GM12878 (cell line): Measurements from ENCODE around the gene NKX6-1. TPM values are rescaled to one million over a fixed set of nuclear protein-coding genes. Genes with fewer than 3 reads are reported as not detected.

Experiments used
- ATAC-seq: fragments of 200-7000 bp; cut with Tn5 transposase; 3 replicates; pipeline ENCODE4 v1.9.1; 2020; ENCODE audit warnings: mild to moderate bottlenecking, moderate library complexity
- BruUV-seq: library from RNA; stranded (reverse); fragments of 400-500 nt; replicated peaks from 2 replicates; lab custom pipeline; 2021; lab: Mats Ljungman, UMichigan
- CTCF ChIA-PET: fragments of 300-600 bp; sonication (Branson Sonifier 250); formaldehyde crosslinking; extraction: SDS; loops from one replicate; lab custom pipeline; 2021; ENCODE audit warnings: inconsistent platforms; lab: Yijun Ruan, JAX
- POLR2A ChIA-PET: fragments of 350-600 bp; formaldehyde crosslinking; extraction: SDS; loops from one replicate; lab custom pipeline; 2021; ENCODE audit warnings: inconsistent platforms; lab: Charles Lee
- RAD21 ChIA-PET: fragments of 300-600 bp; sonication (Branson Sonifier 250); formaldehyde crosslinking; loops from one replicate; lab custom pipeline; 2023; ENCODE audit warnings: antibody characterized with exemption; ENCODE audit not compliant: unreplicated experiment; lab: Charles Lee
- SMC1A ChIA-PET: fragments of 300-600 bp; sonication (Branson Sonifier 250); formaldehyde crosslinking; loops from one replicate; lab custom pipeline; 2023; ENCODE audit not compliant: unreplicated experiment, uncharacterized antibody; lab: Charles Lee
- DNase-seq: peaks from one replicate; pipeline ENCODE4 v3.0.0-alpha.2; 2011; ENCODE audit warnings: low read depth, low spot score
- FAIRE-seq: peaks from 3 replicates; lab custom pipeline; 2011; peaks lifted over from hg19 to GRCh38; lab: Jason Lieb, UNC
- H2AFZ ChIP-seq: 2 replicates; pipeline ENCODE4 v1.6.0; 2011; ENCODE audit warnings: low read depth, low read length, control low read depth; ENCODE audit not compliant: control insufficient read depth
- H3K27ac ChIP-seq: 2 replicates; pipeline ENCODE4 v1.5.1; 2011; ENCODE audit warnings: control low read depth; ENCODE audit not compliant: control insufficient read depth, insufficient read depth
- H3K27me3 ChIP-seq, 2 experiments: replicated peaks in 1 of 2; 2 replicates each; pipeline versions ENCODE4 v1.6.0 to v1.6.1; 2011; ENCODE audit warnings: low read length in 1 of 2; ENCODE audit not compliant: control insufficient read depth in 2 of 2, insufficient read depth in 2 of 2
- H3K36me3 ChIP-seq, 2 experiments: 2 replicates each; pipeline ENCODE4 v1.5.1; 2011; ENCODE audit warnings: low read length in 1 of 2; ENCODE audit not compliant: control insufficient read depth in 2 of 2, insufficient read depth in 2 of 2
- H3K4me1 ChIP-seq: 2 replicates; pipeline ENCODE4 v1.6.1; 2011; ENCODE audit warnings: mild to moderate bottlenecking, low read length, moderate library complexity, mixed read lengths; ENCODE audit not compliant: control insufficient read depth, insufficient read depth
- H3K4me2 ChIP-seq: 2 replicates; pipeline ENCODE4 v1.6.0; 2011; ENCODE audit warnings: control low read depth; ENCODE audit not compliant: control insufficient read depth, insufficient read depth
- H3K4me3 ChIP-seq: fragments of 200-600 bp; sonication (generic); 2 replicates; pipeline ENCODE4 v1.5.1; 2016
- H3K79me2 ChIP-seq: 2 replicates; pipeline ENCODE4 v1.6.0; 2011; ENCODE audit warnings: low read length; ENCODE audit not compliant: control insufficient read depth, insufficient read depth
- H3K9ac ChIP-seq: 2 replicates; pipeline ENCODE4 v1.8.0; 2011; ENCODE audit warnings: low read length, control low read depth, mixed read lengths; ENCODE audit not compliant: control insufficient read depth, insufficient read depth
- H3K9me3 ChIP-seq: replicated peaks from 3 replicates; pipeline ENCODE4 v1.5.1; 2011; ENCODE audit warnings: mild to moderate bottlenecking, low read length; ENCODE audit not compliant: control insufficient read depth, insufficient read depth
- H4K20me1 ChIP-seq: 2 replicates; pipeline ENCODE4 v1.6.0; 2011; ENCODE audit not compliant: control insufficient read depth, insufficient read depth
- E4F1 ChIP-seq: fragments of 450-650 bp; IDR thresholded peaks from 2 replicates; pipeline ENCODE4 v1.6.1; 2018; ENCODE audit warnings: borderline replicate concordance, mild to moderate bottlenecking; ENCODE audit not compliant: partially characterized antibody
- SIN3A ChIP-seq: IDR thresholded peaks from 2 replicates; pipeline ENCODE4 v1.6.1; 2012; ENCODE audit warnings: low read depth, low read length, improper control_type of control experiment
- SREBF1 ChIP-seq: IDR thresholded peaks from 2 replicates; pipeline ENCODE4 v1.6.1; 2012; ENCODE audit warnings: mild to moderate bottlenecking, low read length
- WGBS: methylation state at CpG from one replicate; pipeline ENCODE4 v1.1.6; 2016; ENCODE audit warnings: low lambda C conversion rate; ENCODE audit not compliant: insufficient replicate concordance, insufficient coverage; ENCODE audit errors: missing lambda C conversion rate; 5-methylcytosine and 5-hydroxymethylcytosine counted together
- in situ Hi-C: fragments of 300-500 bp; cut with MboI; formaldehyde crosslinking; loops from 9 replicates; pipeline ENCODE4 v1.14.3; 2018; ENCODE audit warnings: mixed read lengths
- intact Hi-C: fragments of 100-400 bp; cut with micrococcal nuclease; formaldehyde crosslinking; loops from one replicate; pipeline ENCODE4 v1.14.2; 2022; ENCODE audit not compliant: unreplicated experiment
- polyA plus RNA-seq, 11 experiments: library from polyadenylated mRNA; depleted of rRNA in 4 of 11; unstranded in 6 of 11; stranded (reverse) in 5 of 11; fragments of >200 nt; fragmentation: Nextera tagmentation in 4 of 11; fragmentation: Illumina TruSeq in 1 of 11; extraction: Ambion mirVana in 4 of 11; extraction: Trizol in 1 of 11; gene quantifications; 1 replicate in 1 of 11; 2 replicates in 10 of 11; pipeline versions ENCODE4 v1.2.1 to v1.2.3, GENCODE V29; 2011 to 2016; ENCODE audit warnings: inconsistent platforms in 2 of 11, missing spikeins in 2 of 11, low read depth in 1 of 11
- total RNA-seq, 4 experiments: library from RNA; depleted of rRNA in 3 of 4; stranded (reverse); fragments of >200 nt in 3 of 4; fragmentation: Illumina TruSeq in 1 of 4; extraction: Trizol in 1 of 4; gene quantifications; 2 replicates each; pipeline versions ENCODE4 v1.2.1 to v1.2.3, GENCODE V29; 2013 to 2021
- TF ChIP-seq, protein P1 (sequence below), 3 experiments: IDR thresholded peaks in 2 of 3; conservative IDR thresholded peaks in 1 of 3; 2 replicates each; pipeline ENCODE4 v1.5.1; 2011; ENCODE audit warnings: low read depth in 3 of 3, low read length in 3 of 3, mild to moderate bottlenecking in 3 of 3, control low read depth in 2 of 3, moderate library complexity in 2 of 3, inconsistent platforms in 1 of 3, mixed read lengths in 1 of 3; ENCODE audit not compliant: control insufficient read depth in 2 of 3, insufficient read depth in 1 of 3; ENCODE audit errors: extremely low read depth in 1 of 3
- TF ChIP-seq, protein P2 (sequence below): fragments of 450-650 bp; IDR thresholded peaks from 2 replicates; pipeline ENCODE4 v1.6.1; 2014; ENCODE audit warnings: mild to moderate bottlenecking
- TF ChIP-seq, protein P3 (sequence below): IDR thresholded peaks from 2 replicates; pipeline ENCODE4 v1.6.1; 2011; ENCODE audit warnings: low read depth, mild to moderate bottlenecking, low read length, moderate library complexity, borderline replicate concordance; ENCODE audit errors: extremely low read depth

The NKX6-1 gene
- total and polyA plus RNA-seq, 10 of the 15 experiments (the other 5 are each of a cell fraction or from before 2014, with no cell fraction given) = not detected

DNA sequence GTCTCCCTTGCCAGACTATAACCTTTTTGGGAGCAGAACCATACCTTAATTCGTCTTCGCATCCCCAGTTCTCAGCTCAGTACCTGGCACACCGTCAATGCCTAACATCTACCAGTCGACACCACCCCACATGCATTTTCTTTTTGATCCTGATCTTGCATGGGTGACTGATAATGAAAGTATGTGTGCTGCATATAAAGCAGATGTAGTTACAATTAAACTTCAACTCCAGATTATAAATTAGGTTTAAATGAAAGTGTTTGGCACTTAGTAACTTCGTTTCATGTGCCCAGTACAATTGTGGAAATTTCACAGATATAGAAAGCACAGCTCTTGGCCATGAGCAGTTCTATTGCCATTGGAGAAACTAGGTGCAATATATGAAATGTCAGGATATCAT lies 8.8 kb upstream of the NKX6-1 start (continued):
- no peak for TF ChIP-seq SIN3A
- TF ChIP-seq, all 136 proteins: peak for 0

GRCh38 chr4:84504821-84505220 lies 5.7 kb upstream of the NKX6-1 start:
- CTCF ChIA-PET = interaction anchor here (1.5 to 1.9 kb wide), 3 partner anchors 10 to 860 kb away, joined by 4 to 5 read pairs (median 5); no protein-coding TSS in a partner anchor
- BruUV-seq = no TSS peak
- SMC1A ChIA-PET = interaction anchor here (1.0 kb wide), 1 partner anchor 10 kb away, joined by 3 read pairs; no protein-coding TSS in a partner anchor
- H3K79me2 ChIP-seq = no peaks in the 10 kb centered on the region
- no peak overlapping the region for H3K27ac ChIP-seq
- H4K20me1 ChIP-seq = no peaks in the 10 kb centered on the region
- no peak overlapping the region for H3K9ac ChIP-seq
- 0% methylated on average over 2 of the region's 2 CpGs for WGBS
- no peaks in the 10 kb centered on the region for H3K36me3 ChIP-seq
- DNase-seq (no peak), FAIRE-seq (no peak), ATAC-seq (no peak)
- H3K9me3 ChIP-seq = no peaks in the 10 kb centered on the region
- no peaks in the 10 kb centered on the region for H3K4me1 ChIP-seq
- in situ Hi-C loops = no loop called here
- no peak overlapping the region for H3K4me3 ChIP-seq
- POLR2A ChIA-PET = no interaction called here
- no peak for TF ChIP-seq SREBF1
- TF ChIP-seq, protein P1, sequence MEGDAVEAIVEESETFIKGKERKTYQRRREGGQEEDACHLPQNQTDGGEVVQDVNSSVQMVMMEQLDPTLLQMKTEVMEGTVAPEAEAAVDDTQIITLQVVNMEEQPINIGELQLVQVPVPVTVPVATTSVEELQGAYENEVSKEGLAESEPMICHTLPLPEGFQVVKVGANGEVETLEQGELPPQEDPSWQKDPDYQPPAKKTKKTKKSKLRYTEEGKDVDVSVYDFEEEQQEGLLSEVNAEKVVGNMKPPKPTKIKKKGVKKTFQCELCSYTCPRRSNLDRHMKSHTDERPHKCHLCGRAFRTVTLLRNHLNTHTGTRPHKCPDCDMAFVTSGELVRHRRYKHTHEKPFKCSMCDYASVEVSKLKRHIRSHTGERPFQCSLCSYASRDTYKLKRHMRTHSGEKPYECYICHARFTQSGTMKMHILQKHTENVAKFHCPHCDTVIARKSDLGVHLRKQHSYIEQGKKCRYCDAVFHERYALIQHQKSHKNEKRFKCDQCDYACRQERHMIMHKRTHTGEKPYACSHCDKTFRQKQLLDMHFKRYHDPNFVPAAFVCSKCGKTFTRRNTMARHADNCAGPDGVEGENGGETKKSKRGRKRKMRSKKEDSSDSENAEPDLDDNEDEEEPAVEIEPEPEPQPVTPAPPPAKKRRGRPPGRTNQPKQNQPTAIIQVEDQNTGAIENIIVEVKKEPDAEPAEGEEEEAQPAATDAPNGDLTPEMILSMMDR (IDR thresholded peaks at IDR 0.05 in 2 of 3, conservative IDR thresholded peaks at IDR 0.05 in 1 of 3; ENCODE audit: control insufficient read depth in 2 of 3, extremely low read depth in 1 of 3, insufficient read depth in 1 of 3, low read depth in 3 of 3, low read length in 3 of 3) = no peak
- TF ChIP-seq, protein P2, sequence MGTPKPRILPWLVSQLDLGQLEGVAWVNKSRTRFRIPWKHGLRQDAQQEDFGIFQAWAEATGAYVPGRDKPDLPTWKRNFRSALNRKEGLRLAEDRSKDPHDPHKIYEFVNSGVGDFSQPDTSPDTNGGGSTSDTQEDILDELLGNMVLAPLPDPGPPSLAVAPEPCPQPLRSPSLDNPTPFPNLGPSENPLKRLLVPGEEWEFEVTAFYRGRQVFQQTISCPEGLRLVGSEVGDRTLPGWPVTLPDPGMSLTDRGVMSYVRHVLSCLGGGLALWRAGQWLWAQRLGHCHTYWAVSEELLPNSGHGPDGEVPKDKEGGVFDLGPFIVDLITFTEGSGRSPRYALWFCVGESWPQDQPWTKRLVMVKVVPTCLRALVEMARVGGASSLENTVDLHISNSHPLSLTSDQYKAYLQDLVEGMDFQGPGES = no peak
- no peak for TF ChIP-seq E4F1
- TF ChIP-seq, protein P3, sequence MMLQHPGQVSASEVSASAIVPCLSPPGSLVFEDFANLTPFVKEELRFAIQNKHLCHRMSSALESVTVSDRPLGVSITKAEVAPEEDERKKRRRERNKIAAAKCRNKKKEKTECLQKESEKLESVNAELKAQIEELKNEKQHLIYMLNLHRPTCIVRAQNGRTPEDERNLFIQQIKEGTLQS = no peak
- TF ChIP-seq, all 136 proteins: peak for 0
- H3K4me2 ChIP-seq = no peak overlapping the region
- no peak overlapping the region for H2AFZ ChIP-seq
- RAD21 ChIA-PET = no interaction called here
- intact Hi-C loops = loop anchor here (1.0 kb wide), 3 partner anchors 599 to 861 kb away; no protein-coding TSS in a partner anchor
- peaks cover 7 to 10% of the 10 kb centered on the region in 2 experiments for H3K27me3 ChIP-seq
